Upper lobe of left lung (tissue), 4 donors: ENCODE results near the gene GET4.

Experiments
- EP300 ChIP-seq, 4 donors: sonication (generic); formaldehyde crosslinking; IDR thresholded peaks; one replicate each; pipeline ENCODE4 v1.5.1; 2017; ENCODE audit warnings: antibody characterized with exemption in 4 of 4, control low read depth in 2 of 4
- POLR2A ChIP-seq, 4 donors: fragments of 450-650 bp; IDR thresholded peaks; one replicate each; pipeline ENCODE4 v1.5.1; 2016 to 2017; ENCODE audit warnings: antibody characterized with exemption in 4 of 4, mild to moderate bottlenecking in 2 of 4
- POLR2AphosphoS5 ChIP-seq, 2 donors: sonication (generic); formaldehyde crosslinking; IDR thresholded peaks; one replicate each; pipeline ENCODE4 v1.5.1; 2017; ENCODE audit warnings: antibody characterized with exemption in 2 of 2
- TF ChIP-seq, protein P1 (sequence below), 6 experiments: fragments of 450-650 bp in 4 of 6; fragments of 200-600 bp in 2 of 6; sonication (generic) in 2 of 6; IDR thresholded peaks; one replicate each; pipeline ENCODE4 v1.5.1; 2016 to 2019; ENCODE audit warnings: antibody characterized with exemption in 6 of 6

- TF ChIP-seq, protein P1, sequence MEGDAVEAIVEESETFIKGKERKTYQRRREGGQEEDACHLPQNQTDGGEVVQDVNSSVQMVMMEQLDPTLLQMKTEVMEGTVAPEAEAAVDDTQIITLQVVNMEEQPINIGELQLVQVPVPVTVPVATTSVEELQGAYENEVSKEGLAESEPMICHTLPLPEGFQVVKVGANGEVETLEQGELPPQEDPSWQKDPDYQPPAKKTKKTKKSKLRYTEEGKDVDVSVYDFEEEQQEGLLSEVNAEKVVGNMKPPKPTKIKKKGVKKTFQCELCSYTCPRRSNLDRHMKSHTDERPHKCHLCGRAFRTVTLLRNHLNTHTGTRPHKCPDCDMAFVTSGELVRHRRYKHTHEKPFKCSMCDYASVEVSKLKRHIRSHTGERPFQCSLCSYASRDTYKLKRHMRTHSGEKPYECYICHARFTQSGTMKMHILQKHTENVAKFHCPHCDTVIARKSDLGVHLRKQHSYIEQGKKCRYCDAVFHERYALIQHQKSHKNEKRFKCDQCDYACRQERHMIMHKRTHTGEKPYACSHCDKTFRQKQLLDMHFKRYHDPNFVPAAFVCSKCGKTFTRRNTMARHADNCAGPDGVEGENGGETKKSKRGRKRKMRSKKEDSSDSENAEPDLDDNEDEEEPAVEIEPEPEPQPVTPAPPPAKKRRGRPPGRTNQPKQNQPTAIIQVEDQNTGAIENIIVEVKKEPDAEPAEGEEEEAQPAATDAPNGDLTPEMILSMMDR (IDR thresholded peaks at IDR 0.05), result peak in 2 of 6 experiments; percentile 6 to 25
- TF ChIP-seq POLR2A (IDR thresholded peaks at IDR 0.05) (no peak), EP300 (IDR thresholded peaks at IDR 0.05) (no peak), POLR2AphosphoS5 (IDR thresholded peaks at IDR 0.05) (no peak)
Measured at GRCh38 chr7:836429-836828, 39.9 kb upstream of the GET4 start.
